ENCODE measurements around the gene HS3ST3B1. TPM values are rescaled to one million over a fixed set of nuclear protein-coding genes. Genes with fewer than 3 reads are reported as not detected.

HS3ST3B1 gene
- total RNA-seq, 1 experiment from 2014 or later = 22.3 TPM

GRCh38 chr17:14269473-14269872 is 31.4 kb upstream of the HS3ST3B1 start:
- no peaks in the 10 kb centered on the region for H3K27me3 Mint-ChIP-seq (ENCODE audit: low read depth)

GRCh38 chr17:14270508-14270907 is 30.4 kb upstream of the HS3ST3B1 start:
- Mint-ChIP-seq H3K27me3 (ENCODE audit: low read depth) (no peaks in the 10 kb centered on the region), H3K9me3 (peaks cover 14% of the 10 kb centered on the region), H3K4me3 (no peak overlapping the region), H3K36me3 (no peaks in the 10 kb centered on the region), H3K4me1 (no peaks in the 10 kb centered on the region), H3K27ac (no peak overlapping the region)
- DNase-seq (ENCODE audit: low spot score) (no peak), ATAC-seq (no peak)
- ChIA-PET POLR2A (no interaction called here), CTCF (no interaction called here)
- TF ChIP-seq NFATC4 (CRISPR knock-in tag; IDR thresholded peaks at IDR 0.05) (no peak), ZMAT4 (CRISPR knock-in tag; IDR thresholded peaks at IDR 0.05) (no peak), ZNF423 (CRISPR knock-in tag; IDR thresholded peaks at IDR 0.05) (no peak), AR (CRISPR knock-in tag; IDR thresholded peaks at IDR 0.05) (no peak), FOXP4 (CRISPR knock-in tag; IDR thresholded peaks at IDR 0.05) (no peak), ATF6 (CRISPR knock-in tag; IDR thresholded peaks at IDR 0.05) (no peak), ZNF416 (CRISPR knock-in tag; IDR thresholded peaks at IDR 0.05) (no peak), ZNF317 (CRISPR knock-in tag; IDR thresholded peaks at IDR 0.05; ENCODE audit: borderline replicate concordance, low read depth) (no peak), ZNF512 (CRISPR knock-in tag; IDR thresholded peaks at IDR 0.05; ENCODE audit: borderline replicate concordance) (no peak)

More at GRCh38 chr17:14269473-14269872, 31.4 kb upstream of the HS3ST3B1 start:
- Mint-ChIP-seq H3K4me1 (no peaks in the 10 kb centered on the region), H3K27ac (no peak overlapping the region), H3K36me3 (no peaks in the 10 kb centered on the region), H3K4me3 (no peak overlapping the region), H3K9me3 (peaks cover 11% of the 10 kb centered on the region)
- ChIA-PET CTCF (interaction anchor here (1.3 kb wide), 1 partner anchor 14 kb away, joined by 3 read pairs; no protein-coding TSS in a partner anchor), POLR2A (no interaction called here)
- DNase-seq (ENCODE audit: low spot score) (no peak), ATAC-seq (no peak)
- TF ChIP-seq ZNF396 (CRISPR knock-in tag; IDR thresholded peaks at IDR 0.05; ENCODE audit: borderline replicate concordance) (no peak), ATF2 (CRISPR knock-in tag; IDR thresholded peaks at IDR 0.05; ENCODE audit: borderline replicate concordance, low read depth) (no peak), RORB (CRISPR knock-in tag; IDR thresholded peaks at IDR 0.05) (no peak), GTF2I (CRISPR knock-in tag; conservative IDR thresholded peaks at IDR 0.05) (no peak), PRDM15 (CRISPR knock-in tag; IDR thresholded peaks at IDR 0.05) (no peak)

All from WTC11 (cell line).